MCF 10A (cell line): Measurements from ENCODE around the gene SATL1. TPM values are rescaled to one million over a fixed set of nuclear protein-coding genes. Genes with fewer than 3 reads are reported as not detected.

ENCODE experiments used
- BruUV-seq: library from RNA; stranded (reverse); fragments of 400-500 nt; replicated peaks from 2 replicates; lab custom pipeline; 2021; lab: Mats Ljungman, UMichigan
- CTCF ChIA-PET: fragments of 300-600 bp; sonication (Branson Sonifier 250); formaldehyde crosslinking; extraction: SDS; loops from one replicate; lab custom pipeline; 2021; ENCODE audit warnings: antibody characterized with exemption, inconsistent platforms; lab: Yijun Ruan, JAX
- POLR2A ChIA-PET: fragments of 300-600, 350-650 bp; sonication (Branson Sonifier 250); formaldehyde crosslinking; extraction: SDS; loops from one replicate; lab custom pipeline; 2020; ENCODE audit warnings: antibody characterized with exemption, inconsistent platforms; lab: Yijun Ruan, JAX
- DNase-seq: peaks from one replicate; pipeline ENCODE4 v3.0.0-alpha.2; 2018; ENCODE audit not compliant: unreplicated experiment
- H3K27ac Mint-ChIP-seq: one replicate; pipeline ENCODE4 v1.8.0; 2022; ENCODE audit warnings: mild to moderate bottlenecking, low read depth, mixed read lengths; ENCODE audit not compliant: unreplicated experiment
- H3K27me3 Mint-ChIP-seq: one replicate; pipeline ENCODE4 v1.8.0; 2022; ENCODE audit warnings: mixed read lengths; ENCODE audit not compliant: insufficient read depth, unreplicated experiment
- H3K36me3 Mint-ChIP-seq: one replicate; pipeline ENCODE4 v1.8.0; 2022; ENCODE audit warnings: mild to moderate bottlenecking, moderate library complexity, mixed read lengths; ENCODE audit not compliant: insufficient read depth, unreplicated experiment
- H3K4me1 Mint-ChIP-seq: one replicate; pipeline ENCODE4 v1.8.0; 2022; ENCODE audit warnings: mixed read lengths; ENCODE audit not compliant: insufficient read depth, unreplicated experiment
- H3K4me3 Mint-ChIP-seq: one replicate; pipeline ENCODE4 v1.8.0; 2022; ENCODE audit warnings: mild to moderate bottlenecking, moderate library complexity, mixed read lengths; ENCODE audit not compliant: unreplicated experiment
- H3K9me3 Mint-ChIP-seq: one replicate; pipeline ENCODE4 v1.8.0; 2022; ENCODE audit warnings: mixed read lengths; ENCODE audit not compliant: unreplicated experiment
- CTCF ChIP-seq: fragments of 200-600 bp; IDR thresholded peaks from one replicate; pipeline ENCODE4 v1.8.0; 2022; ENCODE audit warnings: antibody characterized with exemption, mild to moderate bottlenecking; ENCODE audit not compliant: unreplicated experiment
- intact Hi-C: fragments of 100-400 bp; cut with micrococcal nuclease; formaldehyde crosslinking; loops from 2 replicates; pipeline ENCODE4 v1.14.1; 2022
- total RNA-seq: library from RNA; stranded (reverse); gene quantifications from 2 replicates; pipeline ENCODE4 v1.2.3, GENCODE V29; 2022

SATL1 gene
- total RNA-seq, 1 experiment from 2014 or later: not detected

DNA sequence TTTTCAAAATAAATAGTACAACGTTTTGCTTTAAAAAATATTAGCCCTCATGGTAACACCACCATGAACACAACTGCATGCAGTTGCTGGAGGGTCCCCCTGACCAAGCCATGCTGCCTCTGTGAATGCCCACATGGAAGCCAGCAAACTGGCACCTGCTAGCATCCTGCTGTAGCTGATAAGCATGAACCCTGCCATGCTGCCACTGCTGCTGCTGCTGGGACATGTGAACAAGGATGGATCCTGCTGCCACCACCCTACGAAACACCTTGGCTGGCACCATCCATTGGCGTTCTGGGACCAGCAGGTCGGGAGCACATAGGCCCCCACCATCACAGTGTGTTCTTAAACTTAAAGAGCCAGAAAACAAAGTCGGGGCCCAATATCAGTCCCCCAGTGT lies 83.9 kb downstream of the SATL1 start:
- Mint-ChIP-seq H3K4me3 (no peak overlapping the region), H3K27me3 (no peaks in the 10 kb centered on the region), H3K36me3 (no peaks in the 10 kb centered on the region), H3K9me3 (peaks cover 7% of the 10 kb centered on the region), H3K27ac (no peak overlapping the region), H3K4me1 (no peaks in the 10 kb centered on the region)
- intact Hi-C loops: no loop called here
- TF ChIP-seq CTCF: no peak
- ChIA-PET POLR2A (no interaction called here), CTCF (interaction anchor here (0.6 kb wide), 1 partner anchor 467 kb away, joined by 3 read pairs; no protein-coding TSS in a partner anchor)
- BruUV-seq: no TSS peak
- no peak for DNase-seq

DNA sequence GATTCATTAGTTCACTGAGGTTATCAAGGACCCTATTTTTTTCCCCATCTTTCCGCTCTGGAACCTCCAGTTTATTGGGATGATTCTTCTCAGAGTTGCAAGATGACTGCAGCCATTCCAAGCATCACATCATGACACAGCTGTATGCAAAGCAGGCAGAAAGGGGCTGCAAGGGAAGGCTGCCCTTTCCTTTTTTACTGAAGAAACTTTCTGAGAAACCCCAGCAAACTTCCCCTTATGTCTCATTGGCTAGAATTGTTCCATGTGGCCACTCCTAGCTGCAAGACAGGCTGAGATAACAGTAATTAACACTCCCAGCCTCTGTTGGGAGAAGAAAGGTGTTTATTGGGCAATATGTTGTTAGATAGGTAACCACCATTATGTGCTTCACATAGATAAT lies 102.6 kb downstream of the SATL1 start:
- ChIA-PET POLR2A (no interaction called here), CTCF (no interaction called here)
- Mint-ChIP-seq H3K4me1 (no peaks in the 10 kb centered on the region), H3K27me3 (no peaks in the 10 kb centered on the region), H3K36me3 (no peaks in the 10 kb centered on the region), H3K9me3 (no peaks in the 10 kb centered on the region), H3K27ac (no peak overlapping the region), H3K4me3 (no peak overlapping the region)
- TF ChIP-seq CTCF: no peak
- DNase-seq: no peak
- BruUV-seq: no TSS peak
- intact Hi-C loops: no loop called here

GRCh38 chrX:85139422-85139821 lies 104.2 kb downstream of the SATL1 start:
- H3K4me3 Mint-ChIP-seq: no peak overlapping the region
- no peak overlapping the region for H3K27ac Mint-ChIP-seq
- ChIA-PET POLR2A (no interaction called here), CTCF (interaction anchor here (0.6 to 1.4 kb wide), 2 partner anchors 26 to 404 kb away, joined by 4 to 6 read pairs; no protein-coding TSS in a partner anchor)
- H3K27me3 Mint-ChIP-seq: no peaks in the 10 kb centered on the region
- H3K9me3 Mint-ChIP-seq: peaks cover 5% of the 10 kb centered on the region
- H3K36me3 Mint-ChIP-seq: no peaks in the 10 kb centered on the region
- H3K4me1 Mint-ChIP-seq: no peaks in the 10 kb centered on the region
- no TSS peak for BruUV-seq
- no peak for TF ChIP-seq CTCF
- intact Hi-C loops: no loop called here
- no peak for DNase-seq

DNA sequence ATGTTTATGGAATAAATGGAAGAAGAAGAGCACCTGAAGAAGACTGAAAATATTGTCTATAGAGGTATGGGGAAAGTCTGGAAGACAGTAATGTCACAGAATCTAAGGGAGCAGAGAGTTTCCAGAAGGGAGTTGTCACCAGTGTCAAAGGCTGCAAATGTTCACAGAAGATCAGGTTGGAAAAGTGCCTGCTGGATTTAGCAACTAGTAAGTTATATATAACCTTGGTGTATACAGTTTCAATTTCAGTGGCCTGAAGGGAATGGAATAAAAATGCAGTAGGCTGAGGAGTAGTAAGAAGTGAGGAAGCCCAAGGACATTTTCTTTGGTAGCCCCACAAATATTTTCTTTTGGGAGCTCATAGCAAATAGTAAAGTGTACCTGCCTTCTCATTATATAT lies 107.2 kb downstream of the SATL1 start:
- intact Hi-C loops: no loop called here
- ChIA-PET CTCF (no interaction called here), POLR2A (no interaction called here)
- peaks cover 1% of the 10 kb centered on the region for H3K27me3 Mint-ChIP-seq
- BruUV-seq: no TSS peak
- no peak overlapping the region for H3K4me3 Mint-ChIP-seq
- H3K27ac Mint-ChIP-seq: no peak overlapping the region
- H3K36me3 Mint-ChIP-seq: no peaks in the 10 kb centered on the region
- H3K4me1 Mint-ChIP-seq: no peaks in the 10 kb centered on the region
- TF ChIP-seq CTCF: no peak
- DNase-seq: no peak
- H3K9me3 Mint-ChIP-seq: peaks cover 19% of the 10 kb centered on the region
